HG03097 (cell line): Measurements from ENCODE around the gene AUTS2.

Experiments
- ATAC-seq: cut with Tn5 transposase; IDR thresholded peaks from one replicate; pipeline ENCODE4 v1.9.1; 2021; ENCODE audit not compliant: unreplicated experiment, low FRiP score

Gene AUTS2

GRCh38 chr7:70763961-70764691, 1165.9 kb downstream of the AUTS2 start:
- ATAC-seq: peak; percentile 82

GRCh38 chr7:70764701-70765208, 1166.5 kb downstream of the AUTS2 start:
- no peak for ATAC-seq

GRCh38 chr7:70765651-70766050, 1167.4 kb downstream of the AUTS2 start:
- no peak for ATAC-seq

GRCh38 chr7:70766109-70766508, 1167.8 kb downstream of the AUTS2 start:
- ATAC-seq: no peak

GRCh38 chr7:70766694-70767093, 1168.4 kb downstream of the AUTS2 start:
- ATAC-seq: no peak

GRCh38 chr7:70770154-70770553, 1171.9 kb downstream of the AUTS2 start:
- no peak for ATAC-seq

- no peak for ATAC-seq
These were observed 1173.2 kb downstream of the AUTS2 start for GRCh38 chr7:70771451-70771850.

- ATAC-seq: no peak
These were observed 1174.6 kb downstream of the AUTS2 start for GRCh38 chr7:70772891-70773290.

- ATAC-seq: no peak
These were observed 1175.1 kb downstream of the AUTS2 start for GRCh38 chr7:70773406-70773805.

GRCh38 chr7:70774950-70775527, 1176.8 kb downstream of the AUTS2 start:
- ATAC-seq: no peak

- ATAC-seq: no peak
These were observed 1177.4 kb downstream of the AUTS2 start for GRCh38 chr7:70775570-70776156.

- ATAC-seq: no peak
These were observed 1178.4 kb downstream of the AUTS2 start for GRCh38 chr7:70776627-70777101.

GRCh38 chr7:70777251-70777650, 1179.0 kb downstream of the AUTS2 start:
- no peak for ATAC-seq

- no peak for ATAC-seq
These were observed 1180.3 kb downstream of the AUTS2 start for GRCh38 chr7:70778585-70778984.

GRCh38 chr7:70779321-70779720, 1181.0 kb downstream of the AUTS2 start:
- ATAC-seq: no peak

- no peak for ATAC-seq
These were observed 1183.6 kb downstream of the AUTS2 start for GRCh38 chr7:70781922-70782311.

- no peak for ATAC-seq
These were observed 1184.5 kb downstream of the AUTS2 start for GRCh38 chr7:70782796-70783195.

GRCh38 chr7:70785427-70785826, 1187.2 kb downstream of the AUTS2 start:
- no peak for ATAC-seq

- ATAC-seq: no peak
These were observed 1187.8 kb downstream of the AUTS2 start for GRCh38 chr7:70786076-70786475.

GRCh38 chr7:70787286-70787685, 1189.0 kb downstream of the AUTS2 start:
- no peak for ATAC-seq

- ATAC-seq: no peak
These were observed 1189.5 kb downstream of the AUTS2 start for GRCh38 chr7:70787771-70788170.

GRCh38 chr7:70788276-70788675, 1190.0 kb downstream of the AUTS2 start:
- no peak for ATAC-seq
